ENCODE results near the gene RNU6-1.
A peak's percentile ranks its signal among the peaks of the same experiment; 100 is the strongest.

Gene RNU6-1

GRCh38 chr15:67839929-67840748 lies at the start of gene RNU6-1:
RNU6-1 (minus strand) TSS chr15:67840045.
- peak; percentile 95 for DNase-seq (ENCODE audit: low spot score)

GRCh38 chr15:67887776-67888175 lies 47.9 kb upstream of the RNU6-1 start:
- DNase-seq (ENCODE audit: low spot score) = no peak

GRCh38 chr15:67885861-67886260 lies 46.0 kb upstream of the RNU6-1 start:
- no peak for DNase-seq (ENCODE audit: low spot score)

GRCh38 chr15:67885175-67885523 lies 45.3 kb upstream of the RNU6-1 start:
- no peak for DNase-seq (ENCODE audit: low spot score)

GRCh38 chr15:67884514-67885174 lies 44.8 kb upstream of the RNU6-1 start:
- DNase-seq (ENCODE audit: low spot score) = peak; percentile 54

- no peak for DNase-seq (ENCODE audit: low spot score)
Measured at GRCh38 chr15:67884009-67884408, 44.2 kb upstream of the RNU6-1 start.

- no peak for DNase-seq (ENCODE audit: low spot score)
Measured at GRCh38 chr15:67883234-67883773, 43.5 kb upstream of the RNU6-1 start.

GRCh38 chr15:67882487-67883233 lies 42.8 kb upstream of the RNU6-1 start:
- no peak for DNase-seq (ENCODE audit: low spot score)

GRCh38 chr15:67880651-67881182 lies 40.9 kb upstream of the RNU6-1 start:
- no peak for DNase-seq (ENCODE audit: low spot score)

GRCh38 chr15:67879440-67880129 lies 39.7 kb upstream of the RNU6-1 start:
- DNase-seq (ENCODE audit: low spot score) = no peak

- DNase-seq (ENCODE audit: low spot score) = no peak
Measured at GRCh38 chr15:67878712-67879206, 38.9 kb upstream of the RNU6-1 start.

GRCh38 chr15:67873777-67874176 lies 33.9 kb upstream of the RNU6-1 start:
- no peak for DNase-seq (ENCODE audit: low spot score)

- no peak for DNase-seq (ENCODE audit: low spot score)
Measured at GRCh38 chr15:67870868-67871408, 31.1 kb upstream of the RNU6-1 start.

GRCh38 chr15:67869701-67870100 lies 29.9 kb upstream of the RNU6-1 start:
- no peak for DNase-seq (ENCODE audit: low spot score)

- no peak for DNase-seq (ENCODE audit: low spot score)
Measured at GRCh38 chr15:67865766-67866165, 25.9 kb upstream of the RNU6-1 start.

GRCh38 chr15:67865331-67865730 lies 25.5 kb upstream of the RNU6-1 start:
- DNase-seq (ENCODE audit: low spot score) = no peak

GRCh38 chr15:67863442-67863987 lies 23.7 kb upstream of the RNU6-1 start:
- peak; percentile 59 for DNase-seq (ENCODE audit: low spot score)

- no peak for DNase-seq (ENCODE audit: low spot score)
Measured at GRCh38 chr15:67862750-67863441, 23.1 kb upstream of the RNU6-1 start.

GRCh38 chr15:67861983-67862382 lies 22.1 kb upstream of the RNU6-1 start:
- DNase-seq (ENCODE audit: low spot score) = no peak

GRCh38 chr15:67859331-67859946 lies 19.6 kb upstream of the RNU6-1 start:
- no peak for DNase-seq (ENCODE audit: low spot score)
